ENCODE data around the gene SST.

Gene SST

GRCh38 chr3:187669675-187670504, at the start of gene SST:
SST (minus strand) TSS chr3:187670394; CDS start chr3:187670291, 103 bp downstream.
- DNase-seq = peak; percentile 83

- DNase-seq = no peak
Measured at GRCh38 chr3:187719628-187720336, 49.6 kb upstream of the SST start.

GRCh38 chr3:187718802-187719201, 48.6 kb upstream of the SST start:
- no peak for DNase-seq

- no peak for DNase-seq
Measured at GRCh38 chr3:187717572-187717971, 47.4 kb upstream of the SST start.

- peak; percentile 90 for DNase-seq
Measured at GRCh38 chr3:187714404-187714979, 44.3 kb upstream of the SST start.

GRCh38 chr3:187713504-187713903, 43.3 kb upstream of the SST start:
- no peak for DNase-seq

GRCh38 chr3:187709155-187709554, 39.0 kb upstream of the SST start:
- no peak for DNase-seq

GRCh38 chr3:187708696-187709095, 38.5 kb upstream of the SST start:
- no peak for DNase-seq

- no peak for DNase-seq
Measured at GRCh38 chr3:187706971-187707370, 36.8 kb upstream of the SST start.

- no peak for DNase-seq
Measured at GRCh38 chr3:187705164-187705563, 35.0 kb upstream of the SST start.

GRCh38 chr3:187702507-187703033, 32.4 kb upstream of the SST start, which contains the start of gene RTP2:
RTP2 (minus strand) TSS chr3:187702557; CDS start chr3:187702128, 429 bp downstream.
- DNase-seq = no peak

- DNase-seq = no peak
Measured at GRCh38 chr3:187700249-187700648, 30.1 kb upstream of the SST start.

- DNase-seq = no peak
Measured at GRCh38 chr3:187698499-187699399, 28.6 kb upstream of the SST start.

GRCh38 chr3:187696021-187696420, 25.8 kb upstream of the SST start:
- DNase-seq = no peak

GRCh38 chr3:187695449-187695848, 25.3 kb upstream of the SST start:
- no peak for DNase-seq

- no peak for DNase-seq
Measured at GRCh38 chr3:187694801-187695200, 24.6 kb upstream of the SST start.

- DNase-seq = no peak
Measured at GRCh38 chr3:187693431-187693830, 23.2 kb upstream of the SST start.

GRCh38 chr3:187689984-187690383, 19.8 kb upstream of the SST start:
- no peak for DNase-seq

GRCh38 chr3:187686621-187687273, 16.6 kb upstream of the SST start:
- no peak for DNase-seq

GRCh38 chr3:187685948-187686347, 15.8 kb upstream of the SST start:
- DNase-seq = no peak

GRCh38 chr3:187684880-187685279, 14.7 kb upstream of the SST start:
- no peak for DNase-seq

- DNase-seq = no peak
Measured at GRCh38 chr3:187684444-187684843, 14.2 kb upstream of the SST start.
